Measurements from ENCODE around the gene CIAPIN1.

The CIAPIN1 gene

DNA sequence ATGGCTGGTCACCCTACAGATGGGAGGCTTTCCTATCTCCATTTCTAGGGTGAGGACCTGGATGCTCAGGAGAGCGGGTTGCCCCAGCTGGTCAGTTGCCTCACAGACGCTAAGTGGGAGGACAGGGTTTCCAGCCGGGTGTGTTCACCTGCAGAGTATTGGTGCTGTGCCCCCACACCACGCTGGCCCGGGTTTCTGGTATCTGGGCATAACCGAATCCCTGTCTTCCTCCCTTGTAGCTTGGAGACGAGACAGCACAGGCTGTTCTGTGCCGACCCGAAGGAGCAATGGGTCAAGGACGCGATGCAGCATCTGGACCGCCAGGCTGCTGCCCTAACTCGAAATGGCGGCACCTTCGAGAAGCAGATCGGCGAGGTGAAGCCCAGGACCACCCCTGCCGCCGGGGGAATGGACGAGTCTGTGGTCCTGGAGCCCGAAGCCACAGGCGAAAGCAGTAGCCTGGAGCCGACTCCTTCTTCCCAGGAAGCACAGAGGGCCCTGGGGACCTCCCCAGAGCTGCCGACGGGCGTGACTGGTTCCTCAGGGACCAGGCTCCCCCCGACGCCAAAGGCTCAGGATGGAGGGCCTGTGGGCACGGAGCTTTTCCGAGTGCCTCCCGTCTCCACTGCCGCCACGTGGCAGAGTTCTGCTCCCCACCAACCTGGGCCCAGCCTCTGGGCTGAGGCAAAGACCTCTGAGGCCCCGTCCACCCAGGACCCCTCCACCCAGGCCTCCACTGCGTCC lies 65.2 kb downstream of the CIAPIN1 start:
- no peak for DNase-seq

- DNase-seq = no peak
These were observed 66.3 kb downstream of the CIAPIN1 start for GRCh38 chr16:57380671-57381462.

DNA sequence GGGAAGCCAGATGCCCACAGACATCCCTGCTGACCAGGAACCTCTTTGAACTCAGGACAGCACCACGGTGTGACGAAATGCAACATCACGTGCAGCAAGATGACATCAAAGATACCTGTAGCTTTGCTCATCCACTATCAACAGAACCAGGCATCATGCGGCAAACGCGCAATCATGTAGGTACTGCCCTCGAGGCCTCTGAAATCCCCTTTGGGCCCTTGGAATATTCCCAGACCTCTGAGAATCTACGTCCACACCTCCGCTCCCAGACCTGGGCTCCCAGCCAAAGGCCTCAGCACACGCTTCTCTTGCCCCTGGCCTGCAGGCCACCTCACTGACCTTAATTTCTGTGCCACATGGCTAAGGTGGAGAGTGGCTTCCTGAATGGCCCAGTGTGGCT lies 67.6 kb downstream of the CIAPIN1 start:
- DNase-seq = no peak

All from activated naive CD4-positive, alpha-beta T cell treated with anti-CD3 and anti-CD28 coated beads, Interleukin-2, amount 50 U/mL, for 16 hours (primary cell).